Common myeloid progenitor, CD34-positive (primary cell): Measurements from ENCODE around the gene SLC4A1AP.

Experiments used
- CTCF ChIA-PET: fragments of 350-600 bp; sonication (Branson Sonifier 250); formaldehyde crosslinking; loops from one replicate; lab custom pipeline; 2021; ENCODE audit warnings: antibody characterized with exemption; lab: Charles Lee
- POLR2A ChIA-PET: fragments of 350-600 bp; sonication (Branson Sonifier 250); formaldehyde crosslinking; loops from one replicate; lab custom pipeline; 2021; ENCODE audit warnings: antibody characterized with exemption; lab: Charles Lee
- DNase-seq, 3 donors: peaks; one replicate each; pipeline versions ENCODE4 v3.0.0 to v3.0.0-alpha.2; 2013
- H3K27ac ChIP-seq, 2 experiments: 1 replicate in 1 of 2; 2 replicates in 1 of 2; pipeline ENCODE4 v1.7.0; 2013; ENCODE audit warnings: inconsistent platforms in 2 of 2, low read length in 2 of 2, mild to moderate bottlenecking in 2 of 2, low read depth in 1 of 2, moderate library complexity in 1 of 2; ENCODE audit not compliant: severe bottlenecking in 2 of 2, insufficient read depth in 1 of 2, poor library complexity in 1 of 2
- H3K27me3 ChIP-seq, 5 experiments: replicated peaks in 2 of 5; 1 replicate in 3 of 5; 2 replicates in 2 of 5; pipeline versions ENCODE4 v1.6.1 to v1.7.0; 2013; ENCODE audit warnings: low read length in 4 of 5, mild to moderate bottlenecking in 2 of 5, moderate library complexity in 2 of 5, inconsistent platforms in 1 of 5; ENCODE audit not compliant: insufficient read depth in 5 of 5, control insufficient read depth in 4 of 5
- H3K36me3 ChIP-seq, 4 experiments: 1 replicate in 2 of 4; 2 replicates in 2 of 4; pipeline versions ENCODE4 v1.6.1 to v1.7.0; 2013; ENCODE audit warnings: low read length in 3 of 4, control low read depth in 1 of 4, mild to moderate bottlenecking in 1 of 4; ENCODE audit not compliant: control insufficient read depth in 4 of 4, insufficient read depth in 4 of 4
- H3K4me1 ChIP-seq, 4 experiments: 1 replicate in 3 of 4; 2 replicates in 1 of 4; pipeline versions ENCODE4 v1.6.1 to v1.7.1; 2013; ENCODE audit warnings: low read length in 3 of 4, mild to moderate bottlenecking in 3 of 4, control low read depth in 1 of 4, inconsistent platforms in 1 of 4, moderate library complexity in 1 of 4; ENCODE audit not compliant: control insufficient read depth in 4 of 4, insufficient read depth in 4 of 4; ENCODE audit errors: control extremely low read depth in 1 of 4
- H3K4me3 ChIP-seq, 7 experiments: 1 replicate in 4 of 7; 2 replicates in 3 of 7; pipeline versions ENCODE4 v1.5.1 to v1.7.0; 2013; ENCODE audit warnings: mild to moderate bottlenecking in 7 of 7, low read length in 6 of 7, moderate library complexity in 6 of 7, inconsistent platforms in 2 of 7, low read depth in 2 of 7, control low read depth in 1 of 7; ENCODE audit not compliant: insufficient read depth in 4 of 7, control insufficient read depth in 1 of 7; ENCODE audit errors: extremely low read depth in 1 of 7
- H3K9me3 ChIP-seq, 5 experiments: 1 replicate in 4 of 5; 2 replicates in 1 of 5; pipeline versions ENCODE4 v1.6.1 to v1.7.1; 2013; ENCODE audit warnings: low read length in 4 of 5, mild to moderate bottlenecking in 2 of 5, inconsistent platforms in 1 of 5, low read depth in 1 of 5, moderate library complexity in 1 of 5; ENCODE audit not compliant: control insufficient read depth in 4 of 5, insufficient read depth in 2 of 5; ENCODE audit errors: control extremely low read depth in 1 of 5
- WGBS: methylation state at CpG from one replicate; pipeline ENCODE4 v1.1.5; 2013; ENCODE audit not compliant: insufficient coverage; 5-methylcytosine and 5-hydroxymethylcytosine counted together

SLC4A1AP gene

GRCh38 chr2:27636766-27637165 lies 26.9 kb upstream of the SLC4A1AP start:
- peaks cover 41 to 93% (median 53%) of the 10 kb centered on the region in 4 experiments for H3K36me3 ChIP-seq
- 100% methylated on average over 4 of the region's 5 CpGs for WGBS
- POLR2A ChIA-PET, result no interaction called here
- H3K4me1 ChIP-seq, result no peaks in the 10 kb centered on the region
- no peak for DNase-seq
- H3K27me3 ChIP-seq, result no peaks in the 10 kb centered on the region
- H3K27ac ChIP-seq, result no peak overlapping the region
- no peaks in the 10 kb centered on the region for H3K9me3 ChIP-seq
- H3K4me3 ChIP-seq, result no peak overlapping the region
- CTCF ChIA-PET, result interaction anchor here (1.0 kb wide), 1 partner anchor 9 kb away, joined by 3 read pairs; no protein-coding TSS in a partner anchor

- ChIA-PET POLR2A (no interaction called here), CTCF (no interaction called here)
- no CpG with 5 or more reads among the region's 3 CpGs for WGBS
- no peaks in the 10 kb centered on the region for H3K9me3 ChIP-seq
- H3K27ac ChIP-seq, result no peak overlapping the region
- no peaks in the 10 kb centered on the region for H3K4me1 ChIP-seq
- no peak overlapping the region for H3K4me3 ChIP-seq
- H3K27me3 ChIP-seq, result no peaks in the 10 kb centered on the region
- peaks cover 34 to 91% (median 55%) of the 10 kb centered on the region in 4 experiments for H3K36me3 ChIP-seq
- no peak for DNase-seq
These were observed 25.6 kb upstream of the SLC4A1AP start for GRCh38 chr2:27638037-27638637.

- ChIA-PET CTCF (no interaction called here), POLR2A (no interaction called here)
- Histone ChIP-seq H3K4me1 (no peaks in the 10 kb centered on the region), H3K27me3 (no peaks in the 10 kb centered on the region), H3K9me3 (no peaks in the 10 kb centered on the region), H3K36me3 (peaks cover 33 to 90% (median 56%) of the 10 kb centered on the region in 4 experiments), H3K27ac (no peak overlapping the region), H3K4me3 (no peak overlapping the region)
- 97% methylated on average over 3 of the region's 3 CpGs for WGBS
- no peak for DNase-seq
These were observed 25.0 kb upstream of the SLC4A1AP start for GRCh38 chr2:27638709-27639108.

GRCh38 chr2:27640722-27641245 lies 22.9 kb upstream of the SLC4A1AP start:
- H3K36me3 ChIP-seq, result peaks cover 24 to 83% (median 44%) of the 10 kb centered on the region in 4 experiments
- DNase-seq, result no peak
- H3K27ac ChIP-seq, result no peak overlapping the region
- H3K4me3 ChIP-seq, result no peak overlapping the region
- CTCF ChIA-PET, result interaction anchor here (1.0 kb wide), 1 partner anchor 8 kb away, joined by 3 read pairs; no protein-coding TSS in a partner anchor
- POLR2A ChIA-PET, result no interaction called here
- WGBS, result 92% methylated on average over 2 of the region's 2 CpGs
- no peaks in the 10 kb centered on the region for H3K27me3 ChIP-seq
- no peaks in the 10 kb centered on the region for H3K4me1 ChIP-seq
- H3K9me3 ChIP-seq, result no peaks in the 10 kb centered on the region

- CTCF ChIA-PET, result interaction anchor here (0.6 kb wide), 1 partner anchor 9 kb away, joined by 3 read pairs; no protein-coding TSS in a partner anchor
- no peaks in the 10 kb centered on the region for H3K9me3 ChIP-seq
- H3K4me3 ChIP-seq, result no peak overlapping the region
- H3K27me3 ChIP-seq, result no peaks in the 10 kb centered on the region
- peaks cover 21 to 77% (median 41%) of the 10 kb centered on the region in 4 experiments for H3K36me3 ChIP-seq
- POLR2A ChIA-PET, result no interaction called here
- no peak for DNase-seq
- no peaks in the 10 kb centered on the region for H3K4me1 ChIP-seq
- no peak overlapping the region for H3K27ac ChIP-seq
These were observed 18.5 kb upstream of the SLC4A1AP start for GRCh38 chr2:27645197-27645596.

- H3K27me3 ChIP-seq, result no peaks in the 10 kb centered on the region
- POLR2A ChIA-PET, result no interaction called here
- CTCF ChIA-PET, result interaction anchor here (0.7 to 1.8 kb wide), 5 partner anchors 16 to 58 kb away, joined by 3 to 6 read pairs (median 4); partner anchors contain the start of genes SLC4A1AP and SUPT7L
- H3K9me3 ChIP-seq, result no peaks in the 10 kb centered on the region
- H3K27ac ChIP-seq, result no peak overlapping the region
- H3K36me3 ChIP-seq, result peaks cover 20 to 76% (median 41%) of the 10 kb centered on the region in 4 experiments
- no peaks in the 10 kb centered on the region for H3K4me1 ChIP-seq
- H3K4me3 ChIP-seq, result no peak overlapping the region
- no peak for DNase-seq
These were observed 16.4 kb upstream of the SLC4A1AP start for GRCh38 chr2:27647289-27647688.

GRCh38 chr2:27647737-27648136 lies 16.0 kb upstream of the SLC4A1AP start:
- H3K4me3 ChIP-seq, result no peak overlapping the region
- peaks cover 23 to 76% (median 40%) of the 10 kb centered on the region in 4 experiments for H3K36me3 ChIP-seq
- CTCF ChIA-PET, result interaction anchor here (0.7 to 1.8 kb wide), 6 partner anchors 16 to 57 kb away, joined by 3 to 6 read pairs (median 4); partner anchors contain the start of genes SLC4A1AP and SUPT7L
- WGBS, result 100% methylated on average over 3 of the region's 4 CpGs
- POLR2A ChIA-PET, result no interaction called here
- no peaks in the 10 kb centered on the region for H3K27me3 ChIP-seq
- no peaks in the 10 kb centered on the region for H3K4me1 ChIP-seq
- no peaks in the 10 kb centered on the region for H3K9me3 ChIP-seq
- no peak for DNase-seq
- no peak overlapping the region for H3K27ac ChIP-seq
